H1 (cell line): Measurements from ENCODE around the gene NANOS3. TPM values are rescaled to one million over a fixed set of nuclear protein-coding genes. Genes with fewer than 3 reads are reported as not detected.
A peak's percentile ranks its signal among the peaks of the same experiment; 100 is the strongest.

Source experiments
- CTCF ChIA-PET: fragments of 300-600 bp; sonication (Branson Sonifier 250); formaldehyde crosslinking; loops from one replicate; lab custom pipeline; 2021; ENCODE audit not compliant: partially characterized antibody; lab: Charles Lee
- POLR2A ChIA-PET: fragments of 300-600 bp; sonication (Branson Sonifier 250); formaldehyde crosslinking; loops from one replicate; lab custom pipeline; 2021; ENCODE audit warnings: inconsistent platforms; ENCODE audit not compliant: partially characterized antibody; lab: Charles Lee
- DNase-seq, 2 experiments: peaks; one replicate each; pipeline versions ENCODE4 v3.0.0 to v3.0.0-alpha.2; 2010 to 2022; ENCODE audit warnings: low spot score in 2 of 2, low read depth in 1 of 2, mixed read lengths in 1 of 2
- FAIRE-seq: peaks from 2 replicates; lab custom pipeline; 2011; peaks lifted over from hg19 to GRCh38; lab: Jason Lieb, UNC
- H2AFZ ChIP-seq: 2 replicates; pipeline ENCODE4 v1.8.1; 2012; ENCODE audit warnings: low read length, inconsistent platforms
- H2AK5ac ChIP-seq: 2 replicates; pipeline ENCODE4 v1.6.1; 2013; ENCODE audit warnings: low read depth, low read length
- H2BK120ac ChIP-seq: replicated peaks from 2 replicates; pipeline ENCODE3; 2013; ENCODE audit warnings: low read depth, low read length, inconsistent platforms
- H2BK12ac ChIP-seq: 2 replicates; pipeline ENCODE4 v1.6.1; 2013; ENCODE audit warnings: low read depth, low read length
- H2BK15ac ChIP-seq: 2 replicates; pipeline ENCODE4 v1.6.1; 2013; ENCODE audit warnings: low read length
- H2BK20ac ChIP-seq: 2 replicates; pipeline ENCODE4 v1.6.1; 2013; ENCODE audit warnings: low read length
- H2BK5ac ChIP-seq: 2 replicates; pipeline ENCODE4 v1.6.1; 2013; ENCODE audit warnings: low read depth, low read length
- H3K14ac ChIP-seq: 2 replicates; pipeline ENCODE4 v1.6.1; 2013; ENCODE audit warnings: inconsistent platforms; ENCODE audit not compliant: insufficient read length
- H3K18ac ChIP-seq: 2 replicates; pipeline ENCODE4 v1.6.1; 2013; ENCODE audit warnings: low read length; ENCODE audit errors: extremely low read depth
- H3K23ac ChIP-seq: 2 replicates; pipeline ENCODE4 v1.6.1; 2013; ENCODE audit warnings: inconsistent platforms; ENCODE audit not compliant: insufficient read length
- H3K23me2 ChIP-seq: 2 replicates; pipeline ENCODE4 v1.6.1; 2013; ENCODE audit warnings: low read depth, low read length
- H3K27ac ChIP-seq: 2 replicates; pipeline ENCODE4 v1.6.1; 2011; ENCODE audit warnings: low read depth, low read length, inconsistent platforms
- H3K27me3 ChIP-seq, 4 experiments: replicated peaks in 1 of 4; 1 replicate in 1 of 4; 2 replicates in 3 of 4; pipeline versions ENCODE4 v1.6.1 to v1.8.1; 2011 to 2013; ENCODE audit warnings: low read length in 3 of 4, mild to moderate bottlenecking in 3 of 4, inconsistent platforms in 2 of 4, mixed read lengths in 2 of 4, moderate library complexity in 1 of 4; ENCODE audit not compliant: control insufficient read depth in 3 of 4, insufficient read depth in 3 of 4; ENCODE audit errors: extremely low read depth in 1 of 4
- H3K36me3 ChIP-seq, 4 experiments: 2 replicates each; pipeline versions ENCODE4 v1.6.1 to v1.8.1; 2011 to 2013; ENCODE audit warnings: mild to moderate bottlenecking in 4 of 4, low read length in 3 of 4, moderate library complexity in 2 of 4, control low read depth in 1 of 4, inconsistent platforms in 1 of 4; ENCODE audit not compliant: insufficient read depth in 4 of 4, control insufficient read depth in 2 of 4
- H3K4ac ChIP-seq: replicated peaks from 2 replicates; pipeline ENCODE3; 2013; ENCODE audit warnings: low read length, low read depth, mixed read lengths, inconsistent platforms; ENCODE audit not compliant: insufficient read length
- H3K4me1 ChIP-seq, 4 experiments: replicated peaks in 1 of 4; 1 replicate in 1 of 4; 2 replicates in 3 of 4; pipeline versions ENCODE4 v1.6.1 to v1.8.1; 2011 to 2013; ENCODE audit warnings: low read length in 3 of 4, inconsistent platforms in 2 of 4, mixed read lengths in 1 of 4; ENCODE audit not compliant: insufficient read depth in 4 of 4, control insufficient read depth in 3 of 4
- H3K4me2 ChIP-seq, 2 experiments: 2 replicates each; pipeline versions ENCODE4 v1.6.1 to v1.8.1; 2011 to 2013; ENCODE audit warnings: low read depth in 2 of 2, low read length in 2 of 2, control low read depth in 1 of 2, inconsistent platforms in 1 of 2, mild to moderate bottlenecking in 1 of 2; ENCODE audit not compliant: insufficient read depth in 1 of 2
- H3K4me3 ChIP-seq, 4 experiments: fragments of 200-600, 300-600 bp in 1 of 4; sonication (generic), shearing (Covaris generic), sonication (Bioruptor Twin) in 1 of 4; 2 replicates each; pipeline versions ENCODE4 v1.5.1 to v1.8.1; 2011 to 2016; ENCODE audit warnings: low read length in 4 of 4, low read depth in 3 of 4, control low read depth in 2 of 4, inconsistent platforms in 2 of 4, mild to moderate bottlenecking in 2 of 4, mixed read lengths in 1 of 4, moderate library complexity in 1 of 4; ENCODE audit not compliant: insufficient read depth in 2 of 4; ENCODE audit errors: extremely low read depth in 1 of 4
- H3K56ac ChIP-seq: replicated peaks from 2 replicates; pipeline ENCODE3; 2013; ENCODE audit warnings: low read depth, mild to moderate bottlenecking, mixed read lengths, low read length, inconsistent platforms; ENCODE audit not compliant: insufficient read length
- H3K79me1 ChIP-seq: 2 replicates; pipeline ENCODE4 v1.6.1; 2013; ENCODE audit warnings: low read depth, low read length, control low read depth
- H3K79me2 ChIP-seq, 2 experiments: 2 replicates each; pipeline versions ENCODE4 v1.6.1 to v1.8.1; 2012 to 2013; ENCODE audit warnings: low read length in 2 of 2, mild to moderate bottlenecking in 2 of 2, inconsistent platforms in 1 of 2; ENCODE audit not compliant: insufficient read depth in 2 of 2, control insufficient read depth in 1 of 2
- H3K9ac ChIP-seq, 4 experiments: replicated peaks in 1 of 4; 1 replicate in 1 of 4; 2 replicates in 3 of 4; pipeline versions ENCODE4 v1.6.1 to v1.8.1; 2011 to 2013; ENCODE audit warnings: low read depth in 3 of 4, low read length in 3 of 4, control low read depth in 2 of 4, mild to moderate bottlenecking in 2 of 4, moderate library complexity in 2 of 4, inconsistent platforms in 1 of 4; ENCODE audit errors: extremely low read depth in 1 of 4
- H3K9me3 ChIP-seq, 2 experiments: 2 replicates each; pipeline versions ENCODE4 v1.6.1 to v1.8.1; 2012 to 2013; ENCODE audit warnings: mild to moderate bottlenecking in 2 of 2, moderate library complexity in 2 of 2, control low read depth in 1 of 2, inconsistent platforms in 1 of 2, low read depth in 1 of 2, low read length in 1 of 2, mixed read lengths in 1 of 2; ENCODE audit not compliant: insufficient read depth in 2 of 2
- H4K20me1 ChIP-seq, 2 experiments: replicated peaks in 1 of 2; 2 replicates each; pipeline versions ENCODE3 to v1.8.1; 2011 to 2013; ENCODE audit warnings: inconsistent platforms in 2 of 2, low read length in 2 of 2, mild to moderate bottlenecking in 1 of 2; ENCODE audit not compliant: insufficient read depth in 2 of 2, control insufficient read depth in 1 of 2
- H4K5ac ChIP-seq: 2 replicates; pipeline ENCODE4 v1.6.1; 2013; ENCODE audit warnings: low read length, low read depth, mixed read lengths, inconsistent platforms; ENCODE audit not compliant: insufficient read length
- H4K8ac ChIP-seq: 2 replicates; pipeline ENCODE4 v1.8.0; 2013; ENCODE audit warnings: mild to moderate bottlenecking, moderate library complexity, low read length, inconsistent platforms; ENCODE audit not compliant: insufficient read depth; ENCODE audit errors: extremely low read depth
- H4K91ac ChIP-seq: replicated peaks from 2 replicates; pipeline ENCODE3; 2013; ENCODE audit warnings: low read length, mixed read lengths, inconsistent platforms; ENCODE audit not compliant: insufficient read length
- CEBPB ChIP-seq: IDR thresholded peaks from 2 replicates; pipeline ENCODE4 v1.6.1; 2012; ENCODE audit warnings: low read depth, low read length
- CHD1 ChIP-seq: IDR thresholded peaks from 2 replicates; pipeline ENCODE4 v1.6.1; 2012; ENCODE audit warnings: low read depth, low read length, improper control_type of control experiment
- CREB1 ChIP-seq: IDR thresholded peaks from 2 replicates; pipeline ENCODE4 v1.6.1; 2012; ENCODE audit warnings: inconsistent platforms
- CTBP2 ChIP-seq: IDR thresholded peaks from 2 replicates; pipeline ENCODE4 v1.7.0; 2011; ENCODE audit warnings: borderline replicate concordance, mild to moderate bottlenecking, moderate library complexity, mixed read lengths, low read length; ENCODE audit not compliant: insufficient read depth, insufficient read length
- EGR1 ChIP-seq: IDR thresholded peaks from 2 replicates; pipeline ENCODE4 v1.6.1; 2011; ENCODE audit warnings: low read depth, low read length, borderline replicate concordance
- HDAC6 ChIP-seq: IDR thresholded peaks from one replicate; pipeline ENCODE4 v1.7.1; 2012; ENCODE audit warnings: low read depth, mild to moderate bottlenecking, inconsistent platforms, low read length, moderate library complexity
- JUND ChIP-seq: IDR thresholded peaks from 2 replicates; pipeline ENCODE4 v1.6.1; 2011; ENCODE audit warnings: mild to moderate bottlenecking, improper control_type of control experiment, low read length
- KDM5A ChIP-seq: fragments of 200-600 bp; IDR thresholded peaks from 2 replicates; pipeline ENCODE4 v1.7.1; 2012; ENCODE audit warnings: mild to moderate bottlenecking, low read length, inconsistent platforms, mixed read lengths
- POLR2AphosphoS5 ChIP-seq: IDR thresholded peaks from 2 replicates; pipeline ENCODE4 v1.6.1; 2011; ENCODE audit warnings: low read depth, low read length
- SIX5 ChIP-seq: IDR thresholded peaks from 2 replicates; pipeline ENCODE4 v1.6.1; 2011; ENCODE audit warnings: mild to moderate bottlenecking, low read depth, low read length
- SP4 ChIP-seq: IDR thresholded peaks from 2 replicates; pipeline ENCODE4 v1.6.1; 2012; ENCODE audit warnings: low read length, inconsistent platforms
- YY1 ChIP-seq: IDR thresholded peaks from 2 replicates; pipeline ENCODE4 v1.6.1; 2011; ENCODE audit warnings: low read depth, mild to moderate bottlenecking, low read length
- WGBS, 2 experiments: shearing (Covaris generic) in 1 of 2; methylation state at CpG; one replicate each; pipeline versions ENCODE4 v1.1.6 to v1.1.7; 2013 to 2015; ENCODE audit warnings: low lambda C conversion rate in 2 of 2, mixed read lengths in 2 of 2, inconsistent platforms in 1 of 2, low coverage in 1 of 2, missing lambda C conversion rate in 1 of 2; ENCODE audit not compliant: insufficient replicate concordance in 2 of 2, insufficient coverage in 1 of 2, insufficient read length in 1 of 2; ENCODE audit errors: extremely low coverage in 1 of 2, missing lambda C conversion rate in 1 of 2; 5-methylcytosine and 5-hydroxymethylcytosine counted together
- polyA plus RNA-seq, 7 experiments: library from polyadenylated mRNA; depleted of rRNA in 3 of 7; stranded (reverse) in 5 of 7; unstranded in 2 of 7; fragments of >200 nt in 5 of 7; fragments of 200-250 nt in 2 of 7; gene quantifications; 1 replicate in 5 of 7; 2 replicates in 1 of 7; 4 replicates in 1 of 7; pipeline versions ENCODE4 v1.2.1 to v1.2.3, GENCODE V29; 2011 to 2013; ENCODE audit warnings: missing spikeins in 2 of 7, mixed read lengths in 2 of 7
- total RNA-seq: library from RNA; stranded (reverse); fragmentation: NEBNext Ultra II Directional; extraction: Animal tissue kit (Norgen Biotek cat#: 25700); gene quantifications from 2 replicates; pipeline ENCODE4 v1.2.1, GENCODE V29; 2021

The NANOS3 gene
- total and polyA plus RNA-seq, 2 of the 8 experiments (the other 6 are each of a cell fraction or from before 2014, with no cell fraction given), result 0.62 TPM; not detected in 1

- Histone ChIP-seq H3K9me3 (no peaks in the 10 kb centered on the region), H3K23ac (no peak overlapping the region), H3K4me3 (peak overlapping the region; percentile 81 to 85 (median 82)), H3K9ac (peak overlapping the region in 3 of 4 experiments; percentile 1 to 43 (median 8); a peak in 1 of 7 replicates), H4K20me1 (no peaks in the 10 kb centered on the region), H4K91ac (no peak overlapping the region), H2BK15ac (no peak overlapping the region), H3K27ac (no peak overlapping the region), H3K79me1 (peaks cover 3% of the 10 kb centered on the region; the same call in 1 of the 2 replicates), H2BK120ac (no peak overlapping the region), H3K14ac (no peak overlapping the region), H4K8ac (no peak overlapping the region; the same call in 1 of the 2 replicates), H3K4me1 (peaks cover 0 to 6% (median under 1%) of the 10 kb centered on the region in 4 experiments; a peak in 2 of 7 replicates), H3K4me2 (peak overlapping the region; percentile 55 to 68), H2BK20ac (no peak overlapping the region), H2AK5ac (no peak overlapping the region), H3K27me3 (peaks cover 0 to 4% (median 3%) of the 10 kb centered on the region in 4 experiments; a peak in 3 of 7 replicates), H3K79me2 (no peaks in the 10 kb centered on the region), H3K56ac (no peak overlapping the region), H3K23me2 (peaks cover 8% of the 10 kb centered on the region; the same call in 1 of the 2 replicates), H2BK5ac (no peak overlapping the region), H2AFZ (no peak overlapping the region), H4K5ac (no peak overlapping the region), H3K4ac (no peak overlapping the region), H2BK12ac (0 out of 2 replicates have a peak overlapping the region, but pooled peaks have one; percentile 27), H3K18ac (no peak overlapping the region), H3K36me3 (peaks cover 0 to 4% (median 0%) of the 10 kb centered on the region in 4 experiments; a peak in 1 of 8 replicates)
- 93% methylated on average over 5 of the region's 5 CpGs; no CpG with 5 or more reads in 1 of the 2 experiments for WGBS, 2 experiments
- POLR2A ChIA-PET, result interaction anchor here (0.6 to 2.5 kb wide), 5 partner anchors 14 to 55 kb away, joined by 3 to 7 read pairs (median 4); partner anchors contain the start of gene DCAF15
- FAIRE-seq (no peak), DNase-seq (no peak)
- TF ChIP-seq JUND (no peak), EGR1 (no peak), CREB1 (no peak), YY1 (no peak), KDM5A (no peak), POLR2AphosphoS5 (no peak), CHD1 (no peak), CTBP2 (no peak), CEBPB (no peak), SIX5 (no peak), HDAC6 (no peak), SP4 (no peak)
- CTCF ChIA-PET, result interaction anchor here (0.5 to 1.5 kb wide), 10 partner anchors 18 to 566 kb away, joined by 3 to 11 read pairs (median 3); no protein-coding TSS in a partner anchor
Observed at GRCh38 chr19:13906910-13907309, 30.0 kb downstream of the NANOS3 start.
